NT2/D1 (cell line): ENCODE results near the gene STPG4.

Experiments used
- SUZ12 ChIP-seq: IDR thresholded peaks from 2 replicates; pipeline ENCODE4 v1.6.1; 2011; ENCODE audit not compliant: insufficient read length, insufficient read depth; ENCODE audit errors: extremely low read depth
- YY1 ChIP-seq: IDR thresholded peaks from 2 replicates; pipeline ENCODE4 v1.6.1; 2011; ENCODE audit not compliant: insufficient read length, insufficient read depth
- ZNF274 ChIP-seq: IDR thresholded peaks from 2 replicates; pipeline ENCODE4 v1.6.1; 2011; ENCODE audit warnings: mild to moderate bottlenecking, low read depth, low read length

GRCh38 chr2:47083485-47083884 is 71.6 kb downstream of the STPG4 start:
- TF ChIP-seq YY1 (no peak), SUZ12 (no peak), ZNF274 (no peak)
